C4-2B (cell line): Measurements from ENCODE around the gene CCDC141.

ENCODE experiments used
- H3K27ac ChIP-seq: fragments of 450-650 bp; 2 replicates; pipeline ENCODE4 v1.5.1; 2017
- CTCF ChIP-seq: fragments of 450-650 bp; conservative IDR thresholded peaks from 2 replicates; pipeline ENCODE4 v1.5.1; 2017; ENCODE audit warnings: mild to moderate bottlenecking
- ZFX ChIP-seq: fragments of 450-650 bp; IDR thresholded peaks from 2 replicates; pipeline ENCODE4 v1.6.1; 2017

CCDC141 gene

GRCh38 chr2:178863856-178864620 lies 185.9 kb downstream of the CCDC141 start:
- no peak overlapping the region for H3K27ac ChIP-seq
- no peak for TF ChIP-seq CTCF
- no peak for TF ChIP-seq ZFX

- TF ChIP-seq CTCF (no peak), ZFX (no peak)
- H3K27ac ChIP-seq = no peak overlapping the region
Measured at GRCh38 chr2:178863130-178863855, 186.6 kb downstream of the CCDC141 start.

- no peak overlapping the region for H3K27ac ChIP-seq
- TF ChIP-seq ZFX = no peak
- TF ChIP-seq CTCF = no peak
Measured at GRCh38 chr2:178860551-178860950, 189.4 kb downstream of the CCDC141 start.

GRCh38 chr2:178859730-178860129 lies 190.2 kb downstream of the CCDC141 start:
- no peak overlapping the region for H3K27ac ChIP-seq
- no peak for TF ChIP-seq ZFX
- TF ChIP-seq CTCF = no peak

- TF ChIP-seq CTCF (no peak), ZFX (no peak)
- H3K27ac ChIP-seq = no peak overlapping the region
Measured at GRCh38 chr2:178858896-178859625, 190.9 kb downstream of the CCDC141 start.

- no peak overlapping the region for H3K27ac ChIP-seq
Measured at GRCh38 chr2:178855151-178855550, 194.8 kb downstream of the CCDC141 start.

More at GRCh38 chr2:178855151-178855550, 194.8 kb downstream of the CCDC141 start:
- TF ChIP-seq ZFX = no peak
- TF ChIP-seq CTCF = no peak
